ENCODE measurements around the gene NUP107. TPM values are rescaled to one million over a fixed set of nuclear protein-coding genes. Genes with fewer than 3 reads are reported as not detected.
"Not testable (repeated sequence)": the region's sequence is repeated elsewhere in the genome, so short reads cannot be mapped to it uniquely, and the experiment has no call there.

Gene NUP107
- total RNA-seq, 1 donor: 53.1 TPM

- DNase-seq (ENCODE audit: low read depth): no peak
- H3K4me3 ChIP-seq (ENCODE audit: low read depth, low read length): no peak overlapping the region
- TF ChIP-seq CTCF (IDR thresholded peaks at IDR 0.05; ENCODE audit: insufficient read depth, low read depth, low read length): no peak
Measured at GRCh38 chr12:68674376-68674775, 12.4 kb upstream of the NUP107 start.

- TF ChIP-seq CTCF (IDR thresholded peaks at IDR 0.05; ENCODE audit: insufficient read depth, low read depth, low read length): no peak
- no peak overlapping the region for H3K4me3 ChIP-seq (ENCODE audit: low read depth, low read length)
- no peak for DNase-seq (ENCODE audit: low read depth)
Measured at GRCh38 chr12:68675101-68675842, 11.5 kb upstream of the NUP107 start.

DNA sequence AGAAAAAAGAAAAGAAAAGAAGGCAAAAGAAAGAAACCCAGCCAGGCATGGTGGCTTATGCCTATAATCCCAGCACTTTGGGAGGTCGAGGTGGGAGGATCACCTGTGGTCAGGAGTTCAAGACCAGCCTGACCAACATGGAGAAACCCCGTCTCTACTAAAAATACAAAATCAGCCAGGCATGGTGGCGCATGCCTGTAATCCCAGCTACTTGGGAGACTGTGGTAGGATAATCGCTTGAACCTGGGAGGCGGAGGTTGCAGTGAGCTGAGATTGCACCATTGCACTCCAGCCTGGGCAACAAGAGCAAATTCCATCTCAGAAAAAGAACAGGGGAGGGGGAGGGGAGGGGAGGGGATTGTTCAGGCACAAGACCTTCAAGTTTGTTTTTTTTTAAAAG is 9.9 kb upstream of the NUP107 start:
- not testable (repeated sequence) for H3K4me3 ChIP-seq (ENCODE audit: low read depth, low read length); DNase-seq (ENCODE audit: low read depth)

GRCh38 chr12:68686262-68686594 is 550 bp upstream of the NUP107 start:
- no peak for TF ChIP-seq CTCF (IDR thresholded peaks at IDR 0.05; ENCODE audit: insufficient read depth, low read depth, low read length)
- H3K4me3 ChIP-seq (ENCODE audit: low read depth, low read length): peak overlapping the region; percentile 100
- DNase-seq (ENCODE audit: low read depth): no peak

GRCh38 chr12:68695454-68695853 is 8.7 kb downstream of the NUP107 start:
- DNase-seq (ENCODE audit: low read depth): no peak
- no peak for TF ChIP-seq CTCF (IDR thresholded peaks at IDR 0.05; ENCODE audit: insufficient read depth, low read depth, low read length)
- no peak overlapping the region for H3K4me3 ChIP-seq (ENCODE audit: low read depth, low read length)

GRCh38 chr12:68699486-68699885 is 12.7 kb downstream of the NUP107 start:
- DNase-seq (ENCODE audit: low read depth): no peak
- no peak for TF ChIP-seq CTCF (IDR thresholded peaks at IDR 0.05; ENCODE audit: insufficient read depth, low read depth, low read length)

GRCh38 chr12:68727776-68728175 is 41.0 kb downstream of the NUP107 start:
- TF ChIP-seq CTCF (IDR thresholded peaks at IDR 0.05; ENCODE audit: insufficient read depth, low read depth, low read length): no peak
- no peak for DNase-seq (ENCODE audit: low read depth)
- H3K4me3 ChIP-seq (ENCODE audit: low read depth, low read length): no peak overlapping the region

More at GRCh38 chr12:68699486-68699885, 12.7 kb downstream of the NUP107 start:
- no peak overlapping the region for H3K4me3 ChIP-seq (ENCODE audit: low read depth, low read length)

Measured in fibroblast of villous mesenchyme (primary cell).